GM23338 (cell line): ENCODE results near the gene TMEM178B.
"Not testable (repeated sequence)": the region's sequence is repeated elsewhere in the genome, so short reads cannot be mapped to it uniquely, and the experiment has no call there.

Experiments used
- CREB1 ChIP-seq: fragments of 250-450 bp; sonication (Bioruptor Pico); IDR thresholded peaks from 2 replicates; pipeline ENCODE4 v1.5.0; 2020; ENCODE audit warnings: low read depth, mild to moderate bottlenecking, moderate library complexity
- ETS1 ChIP-seq: IDR thresholded peaks from 2 replicates; pipeline ENCODE4 v1.6.1; 2016; ENCODE audit warnings: antibody characterized with exemption
- EZH2 ChIP-seq: fragments of 200-600 bp; sonication (generic); IDR thresholded peaks from one replicate; pipeline ENCODE4 v1.8.0; 2017; ENCODE audit warnings: antibody characterized with exemption, mild to moderate bottlenecking, low read depth; ENCODE audit not compliant: unreplicated experiment
- EZH2phosphoT487 ChIP-seq: fragments of 200-600 bp; sonication (generic); IDR thresholded peaks from one replicate; pipeline ENCODE4 v1.8.1; 2018; ENCODE audit warnings: antibody characterized with exemption; ENCODE audit not compliant: unreplicated experiment
- JUNB ChIP-seq: IDR thresholded peaks from one replicate; pipeline ENCODE4 v1.6.1; 2016; ENCODE audit warnings: antibody characterized with exemption; ENCODE audit not compliant: unreplicated experiment
- NANOG ChIP-seq: IDR thresholded peaks from 2 replicates; pipeline ENCODE4 v1.6.1; 2016; ENCODE audit warnings: antibody characterized with exemption, borderline replicate concordance
- POLR2AphosphoS5 ChIP-seq: IDR thresholded peaks from 2 replicates; pipeline ENCODE4 v1.6.1; 2016; ENCODE audit warnings: antibody characterized with exemption, low read depth
- REST ChIP-seq: IDR thresholded peaks from one replicate; pipeline ENCODE4 v1.6.1; 2018; ENCODE audit warnings: antibody characterized with exemption; ENCODE audit not compliant: unreplicated experiment
- STAT1 ChIP-seq: IDR thresholded peaks from one replicate; pipeline ENCODE4 v1.6.1; 2016; ENCODE audit warnings: antibody characterized with exemption; ENCODE audit not compliant: unreplicated experiment
- ZNF114 ChIP-seq: fragments of 250-450 bp; sonication (Bioruptor Pico); IDR thresholded peaks from 2 replicates; pipeline ENCODE4 v1.5.0; 2020; ENCODE audit warnings: mild to moderate bottlenecking, moderate library complexity
- ZNF331 ChIP-seq: fragments of 250-450 bp; sonication (Bioruptor Pico); IDR thresholded peaks from 2 replicates; pipeline ENCODE4 v1.5.0; 2020; ENCODE audit warnings: low read depth, mild to moderate bottlenecking, moderate library complexity
- ZNF462 ChIP-seq: fragments of 250-450 bp; sonication (Bioruptor Pico); IDR thresholded peaks from 2 replicates; pipeline ENCODE4 v1.5.0; 2020; ENCODE audit warnings: mild to moderate bottlenecking, moderate library complexity
- TF ChIP-seq, protein P1 (sequence below), 2 experiments: fragments of 200-600 bp in 1 of 2; sonication (generic) in 1 of 2; conservative IDR thresholded peaks; 2 replicates each; pipeline versions ENCODE4 v1.5.1 to v1.6.1; 2016 to 2017; ENCODE audit warnings: antibody characterized with exemption in 2 of 2, low read depth in 2 of 2, mild to moderate bottlenecking in 2 of 2, moderate library complexity in 1 of 2

GRCh38 chr7:141169157-141169556 is 95.3 kb downstream of the TMEM178B start:
- TF ChIP-seq, protein P1, sequence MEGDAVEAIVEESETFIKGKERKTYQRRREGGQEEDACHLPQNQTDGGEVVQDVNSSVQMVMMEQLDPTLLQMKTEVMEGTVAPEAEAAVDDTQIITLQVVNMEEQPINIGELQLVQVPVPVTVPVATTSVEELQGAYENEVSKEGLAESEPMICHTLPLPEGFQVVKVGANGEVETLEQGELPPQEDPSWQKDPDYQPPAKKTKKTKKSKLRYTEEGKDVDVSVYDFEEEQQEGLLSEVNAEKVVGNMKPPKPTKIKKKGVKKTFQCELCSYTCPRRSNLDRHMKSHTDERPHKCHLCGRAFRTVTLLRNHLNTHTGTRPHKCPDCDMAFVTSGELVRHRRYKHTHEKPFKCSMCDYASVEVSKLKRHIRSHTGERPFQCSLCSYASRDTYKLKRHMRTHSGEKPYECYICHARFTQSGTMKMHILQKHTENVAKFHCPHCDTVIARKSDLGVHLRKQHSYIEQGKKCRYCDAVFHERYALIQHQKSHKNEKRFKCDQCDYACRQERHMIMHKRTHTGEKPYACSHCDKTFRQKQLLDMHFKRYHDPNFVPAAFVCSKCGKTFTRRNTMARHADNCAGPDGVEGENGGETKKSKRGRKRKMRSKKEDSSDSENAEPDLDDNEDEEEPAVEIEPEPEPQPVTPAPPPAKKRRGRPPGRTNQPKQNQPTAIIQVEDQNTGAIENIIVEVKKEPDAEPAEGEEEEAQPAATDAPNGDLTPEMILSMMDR (conservative IDR thresholded peaks at IDR 0.05; ENCODE audit: low read depth in 2 of 2), result not testable (repeated sequence)
- not testable (repeated sequence) for TF ChIP-seq EZH2phosphoT487; EZH2; POLR2AphosphoS5; NANOG; REST; CREB1 (CRISPR knock-in tag); ZNF114 (CRISPR knock-in tag); JUNB; ETS1; STAT1; ZNF462; ZNF331 (CRISPR knock-in tag)
